ENCODE measurements around the gene TMEM185A. TPM values are rescaled to one million over a fixed set of nuclear protein-coding genes. Genes with fewer than 3 reads are reported as not detected.
A peak's percentile ranks its signal among the peaks of the same experiment; 100 is the strongest.

TMEM185A gene
- total RNA-seq, 1 experiment from 2014 or later = 15.2 TPM

- ATAC-seq (peak; percentile 69; the same call in 1 of the 2 replicates), DNase-seq (ENCODE audit: low read depth, low spot score) (no peak)
- Histone ChIP-seq H4K20me1 (ENCODE audit: insufficient read depth) (no peaks in the 10 kb centered on the region), H3K9me3 (ENCODE audit: control insufficient read depth in 1 of 2, insufficient read depth in 1 of 2, low read depth in 1 of 2, low read length in 2 of 2) (no peaks in the 10 kb centered on the region), H3K9me2 (ENCODE audit: insufficient read depth) (no peaks in the 10 kb centered on the region), H3K4me2 (ENCODE audit: low read length) (no peak overlapping the region), H3K4me1 (ENCODE audit: control insufficient read depth in 1 of 2, insufficient read depth in 2 of 2, low read length in 2 of 2) (no peaks in the 10 kb centered on the region), H2AFZ (ENCODE audit: low read depth, low read length, poor library complexity, severe bottlenecking) (no peak overlapping the region), H3K27me3 (ENCODE audit: insufficient read depth, low read length) (no peaks in the 10 kb centered on the region), H3K36me3 (ENCODE audit: control insufficient read depth in 1 of 2, insufficient read depth in 2 of 2, low read length in 2 of 2) (no peaks in the 10 kb centered on the region), H3K27ac (ENCODE audit: low read depth, low read length) (no peak overlapping the region), H3K4me3 (replicated peaks in 1 of 2; ENCODE audit: low read depth in 1 of 2, low read length in 2 of 2) (no peak overlapping the region), H3K79me2 (ENCODE audit: insufficient read depth, low read length) (no peaks in the 10 kb centered on the region), H3K9ac (ENCODE audit: low read length) (no peak overlapping the region)
- ChIA-PET POLR2A (no interaction called here), RAD21 (ENCODE audit: low non-redundant PET in 1 of 2, low total read pairs in 2 of 2, uncharacterized antibody in 2 of 2, unreplicated experiment in 2 of 2) (no interaction called here), CTCF (no interaction called here)
- no TSS peak for BruUV-seq (replicated peaks)
- TF ChIP-seq ZFX (IDR thresholded peaks at IDR 0.05) (no peak), CTCF (IDR thresholded peaks at IDR 0.05 in 2 of 3, conservative IDR thresholded peaks at IDR 0.05 in 1 of 3; ENCODE audit: borderline replicate concordance in 1 of 3, insufficient read depth in 1 of 3, low read depth in 2 of 3, low read length in 2 of 3) (peak in 2 of 3 experiments; percentile 13 to 19; a peak in 1 of 6 replicates), ZNF274 (IDR thresholded peaks at IDR 0.05; ENCODE audit: low read depth, low read length) (no peak), RAD21 (IDR thresholded peaks at IDR 0.05; ENCODE audit: low read depth) (0 out of 2 replicates have a peak, but pooled peaks have one; percentile 3)
- intact Hi-C loops (cut with micrococcal nuclease) = no loop called here
These were observed 17.3 kb upstream of the TMEM185A start for GRCh38 chrX:149648932-149649331.

- no peak overlapping the region for H3K27ac ChIP-seq (ENCODE audit: low read depth, low read length)
- no peak overlapping the region for H2AFZ ChIP-seq (ENCODE audit: low read depth, low read length, poor library complexity, severe bottlenecking)
- BruUV-seq (replicated peaks) = no TSS peak
- H3K9me3 ChIP-seq (ENCODE audit: control insufficient read depth in 1 of 2, insufficient read depth in 1 of 2, low read depth in 1 of 2, low read length in 2 of 2) = no peaks in the 10 kb centered on the region
- no peaks in the 10 kb centered on the region for H3K36me3 ChIP-seq (ENCODE audit: control insufficient read depth in 1 of 2, insufficient read depth in 2 of 2, low read length in 2 of 2)
- no peaks in the 10 kb centered on the region for H3K27me3 ChIP-seq (ENCODE audit: insufficient read depth, low read length)
- ChIA-PET POLR2A (no interaction called here), CTCF (no interaction called here), RAD21 (ENCODE audit: low non-redundant PET in 1 of 2, low total read pairs in 2 of 2, uncharacterized antibody in 2 of 2, unreplicated experiment in 2 of 2) (no interaction called here)
- no peaks in the 10 kb centered on the region for H3K9me2 ChIP-seq (ENCODE audit: insufficient read depth)
- intact Hi-C loops (cut with micrococcal nuclease) = no loop called here
- no peaks in the 10 kb centered on the region for H4K20me1 ChIP-seq (ENCODE audit: insufficient read depth)
- no peak for TF ChIP-seq EZH2phosphoT487 (IDR thresholded peaks at IDR 0.05; ENCODE audit: borderline replicate concordance)
- TF ChIP-seq SRF (IDR thresholded peaks at IDR 0.05; ENCODE audit: low read depth) = no peak
- no peak for TF ChIP-seq POLR2AphosphoS5 (IDR thresholded peaks at IDR 0.05; ENCODE audit: low read depth, low read length)
- H3K4me2 ChIP-seq (ENCODE audit: low read length) = no peak overlapping the region
- DNase-seq (ENCODE audit: low read depth, low spot score) (no peak), ATAC-seq (no peak)
- no peak overlapping the region for H3K9ac ChIP-seq (ENCODE audit: low read length)
- no peak overlapping the region for H3K4me3 ChIP-seq (replicated peaks in 1 of 2; ENCODE audit: low read depth in 1 of 2, low read length in 2 of 2)
- H3K4me1 ChIP-seq (ENCODE audit: control insufficient read depth in 1 of 2, insufficient read depth in 2 of 2, low read length in 2 of 2) = no peaks in the 10 kb centered on the region
- no peaks in the 10 kb centered on the region for H3K79me2 ChIP-seq (ENCODE audit: insufficient read depth, low read length)
These were observed 15.9 kb upstream of the TMEM185A start for GRCh38 chrX:149647505-149647904.
